Activated gamma-delta T cell (primary cell): ENCODE data around the gene FBXL16.
"Not testable (repeated sequence)": the region's sequence is repeated elsewhere in the genome, so short reads cannot be mapped to it uniquely, and the experiment has no call there.

Experiments
- DNase-seq: peaks from one replicate; lab custom pipeline; 2025; lab: John Stamatoyannopoulos, UW

The FBXL16 gene

GRCh38 chr16:723695-724094, 18.1 kb upstream of the FBXL16 start:
- DNase-seq, result no peak

- no peak for DNase-seq
These were observed 17.4 kb upstream of the FBXL16 start for GRCh38 chr16:722835-723633.

GRCh38 chr16:721765-722540, 16.4 kb upstream of the FBXL16 start:
- DNase-seq, result peak; percentile 53

GRCh38 chr16:720990-721764, 15.6 kb upstream of the FBXL16 start, which contains the start of gene ANTKMT:
Gene ANTKMT, plus strand, starts transcription at chr16:721146. Its CDS starts 129 bp downstream, at chr16:721275.
- DNase-seq, result peak; percentile 71

- no peak for DNase-seq
These were observed 14.9 kb upstream of the FBXL16 start for GRCh38 chr16:720447-720989.

- DNase-seq, result no peak
These were observed 14.3 kb upstream of the FBXL16 start for GRCh38 chr16:719815-720446.

- no peak for DNase-seq
These were observed 13.3 kb upstream of the FBXL16 start for GRCh38 chr16:718922-719321.

- DNase-seq, result no peak
These were observed 12.8 kb upstream of the FBXL16 start for GRCh38 chr16:718389-718788.

- no peak for DNase-seq
These were observed 12.0 kb upstream of the FBXL16 start for GRCh38 chr16:717450-718245.

GRCh38 chr16:716768-717325, 11.2 kb upstream of the FBXL16 start:
- no peak for DNase-seq

- DNase-seq, result no peak
These were observed 10.6 kb upstream of the FBXL16 start for GRCh38 chr16:716200-716568.

GRCh38 chr16:715477-716199, 10.0 kb upstream of the FBXL16 start:
- DNase-seq, result no peak

- peak; percentile 81 for DNase-seq
These were observed 9.2 kb upstream of the FBXL16 start, which contains the start of gene METRN for GRCh38 chr16:714558-715476. Gene METRN, plus strand, starts transcription at chr16:715118. Its CDS starts 172 bp downstream, at chr16:715290.

- no peak for DNase-seq
These were observed 8.5 kb upstream of the FBXL16 start for GRCh38 chr16:714079-714478.

- not testable (repeated sequence) for DNase-seq
These were observed 7.2 kb upstream of the FBXL16 start for GRCh38 chr16:712740-713250.

- peak; percentile 64 for DNase-seq
These were observed 6.1 kb upstream of the FBXL16 start for GRCh38 chr16:711548-712320.

GRCh38 chr16:711084-711483, 5.5 kb upstream of the FBXL16 start:
- DNase-seq, result no peak
